Endometrial microvascular endothelial cells (primary cell): ENCODE measurements around the gene PLPP1. TPM values are rescaled to one million over a fixed set of nuclear protein-coding genes. Genes with fewer than 3 reads are reported as not detected.

Source experiments
- in situ Hi-C: cut with HindIII; loops from 2 replicates; pipeline ENCODE4 v1.10.0; 2017; ENCODE audit warnings: low sequenced_read_pairs, low pct_unique_long_range_greater_than_20kb; ENCODE audit errors: inconsistent ontology term
- total RNA-seq: library from RNA; depleted of rRNA; stranded (reverse); fragments of >200 nt; gene quantifications from one replicate; pipeline ENCODE4 v1.2.3, GENCODE V29; 2015; ENCODE audit errors: inconsistent ontology term

The PLPP1 gene
- total RNA-seq, 1 donor from 2014 or later: 23.8 TPM

DNA sequence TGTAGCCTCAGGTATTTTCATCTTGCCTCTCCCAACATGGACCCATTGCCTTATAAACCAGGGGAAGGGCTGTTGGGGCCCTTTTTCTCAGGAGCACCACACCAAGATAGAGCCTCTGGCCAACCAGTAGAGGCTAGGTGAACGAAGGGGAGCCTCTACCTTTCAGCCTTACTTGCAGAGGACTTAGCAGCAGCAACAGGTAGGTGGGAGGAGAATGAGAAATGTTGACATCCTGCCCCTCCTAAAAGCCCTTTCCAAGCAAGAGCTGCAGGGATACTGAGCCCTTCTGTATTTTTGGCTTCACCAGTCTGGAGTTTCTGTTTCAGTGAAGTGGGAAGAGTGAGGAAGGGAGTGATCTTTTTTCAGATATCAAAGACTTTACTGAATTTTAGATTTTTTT, 149.5 kb downstream of the PLPP1 start:
- in situ Hi-C loops: no loop called here

DNA sequence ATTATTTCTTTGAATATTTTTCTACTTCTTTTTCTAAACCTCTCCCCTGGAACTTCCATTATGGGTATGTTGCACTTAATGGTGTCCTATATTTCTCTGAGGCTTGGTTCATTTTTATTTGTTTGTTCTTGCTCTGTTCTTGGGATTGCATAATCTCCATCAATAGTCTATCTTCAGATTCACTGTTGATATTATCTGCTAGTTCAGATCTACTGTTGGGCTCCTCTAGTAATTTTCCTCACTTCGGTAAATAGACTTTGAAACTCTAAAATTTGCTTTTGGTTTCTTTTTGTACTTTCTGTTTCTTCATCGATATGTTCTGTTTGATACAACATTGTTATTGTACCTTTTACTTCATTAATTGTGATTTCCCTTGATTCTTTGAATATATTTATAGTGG, 150.7 kb downstream of the PLPP1 start:
- in situ Hi-C loops: no loop called here

DNA sequence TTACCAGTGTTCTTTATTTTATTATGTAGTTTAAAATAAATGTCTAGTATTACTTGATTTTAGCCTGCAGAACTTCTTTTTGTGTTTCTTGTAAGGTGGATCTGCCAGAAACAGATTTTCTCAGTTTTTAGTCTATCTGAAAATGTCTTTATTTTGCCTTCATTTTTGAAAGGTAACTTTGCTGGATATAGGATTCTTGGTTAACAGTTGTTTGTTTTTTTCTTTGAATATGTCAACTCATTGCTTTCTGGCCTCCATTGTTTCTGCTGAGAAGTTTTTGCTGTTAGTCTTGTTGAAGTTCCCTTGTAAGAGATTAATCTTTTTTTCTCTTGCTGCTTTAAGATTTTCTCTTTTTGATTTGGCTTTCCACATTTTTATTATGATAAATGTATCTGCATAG, 151.5 kb downstream of the PLPP1 start:
- in situ Hi-C loops: no loop called here

DNA sequence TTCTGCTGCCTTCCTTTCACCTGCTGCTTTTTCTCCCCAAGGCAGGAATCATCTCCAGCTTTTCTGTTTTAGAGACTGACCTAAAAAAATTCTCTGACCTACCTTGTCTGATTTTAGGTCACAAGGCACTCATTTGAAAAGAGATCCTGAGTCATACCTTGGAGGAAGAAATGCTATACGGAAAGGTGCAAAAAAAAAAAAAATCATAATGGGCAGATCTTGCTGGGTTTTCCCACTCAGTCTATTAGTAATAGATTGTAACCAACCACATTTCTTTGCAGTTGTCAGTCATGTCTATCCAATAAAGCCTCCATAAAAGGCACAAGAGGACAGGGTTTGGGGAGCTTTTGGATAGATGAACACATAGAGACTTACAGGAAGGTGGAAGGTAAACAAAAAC, 157.0 kb downstream of the PLPP1 start:
- in situ Hi-C loops: no loop called here

Other genes with a start within 250 kb of the PLPP1 start
- 37.5 TPM for gene DHX29, start 227.3 kb downstream of the PLPP1 start, total RNA-seq
- 85.1 TPM for gene MTREX, start 227.0 kb downstream of the PLPP1 start, total RNA-seq
- gene SLC38A9, start 177.4 kb upstream of the PLPP1 start, total RNA-seq: 23.6 TPM
- gene DDX4, start 203.1 kb upstream of the PLPP1 start, total RNA-seq: not detected